Colon (tissue), 2 donors: Measurements from ENCODE around the gene COQ4.

ENCODE experiments used
- FAIRE-seq: peaks from 2 replicates; lab custom pipeline; 2012; peaks lifted over from hg19 to GRCh38; lab: Jason Lieb, UNC
- donor health status: control.
- donor health status: control.

COQ4 gene

GRCh38 chr9:128340691-128341434 lies 18.2 kb downstream of the COQ4 start:
- FAIRE-seq = no peak

GRCh38 chr9:128341435-128341849 lies 18.8 kb downstream of the COQ4 start:
- no peak for FAIRE-seq

GRCh38 chr9:128342971-128343680 lies 20.5 kb downstream of the COQ4 start:
- FAIRE-seq = no peak

- no peak for FAIRE-seq
Observed at GRCh38 chr9:128343855-128344254, 21.2 kb downstream of the COQ4 start.

GRCh38 chr9:128344931-128345605 lies 22.4 kb downstream of the COQ4 start:
- FAIRE-seq = no peak

GRCh38 chr9:128349125-128349524 lies 26.5 kb downstream of the COQ4 start:
- FAIRE-seq = no peak

DNA sequence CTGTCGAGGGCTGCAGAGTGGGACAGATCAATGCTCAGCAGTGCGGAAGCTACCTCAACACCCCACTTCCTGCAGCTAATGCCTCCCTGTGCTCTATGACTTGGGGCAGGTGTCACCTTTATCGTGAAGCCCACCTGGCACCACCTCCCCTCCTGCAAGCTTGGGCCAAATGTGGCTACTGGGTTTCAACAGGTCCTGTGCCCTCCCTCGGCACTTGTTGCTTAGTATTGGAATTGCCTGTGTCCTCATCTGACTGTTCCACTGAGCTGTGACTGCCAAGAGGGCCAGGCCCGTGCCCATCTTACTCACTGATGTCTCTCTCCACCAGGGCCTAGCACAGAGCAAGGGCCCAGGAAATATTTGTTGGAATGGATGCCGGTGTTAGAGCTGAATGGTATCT lies 27.1 kb downstream of the COQ4 start:
- no peak for FAIRE-seq

DNA sequence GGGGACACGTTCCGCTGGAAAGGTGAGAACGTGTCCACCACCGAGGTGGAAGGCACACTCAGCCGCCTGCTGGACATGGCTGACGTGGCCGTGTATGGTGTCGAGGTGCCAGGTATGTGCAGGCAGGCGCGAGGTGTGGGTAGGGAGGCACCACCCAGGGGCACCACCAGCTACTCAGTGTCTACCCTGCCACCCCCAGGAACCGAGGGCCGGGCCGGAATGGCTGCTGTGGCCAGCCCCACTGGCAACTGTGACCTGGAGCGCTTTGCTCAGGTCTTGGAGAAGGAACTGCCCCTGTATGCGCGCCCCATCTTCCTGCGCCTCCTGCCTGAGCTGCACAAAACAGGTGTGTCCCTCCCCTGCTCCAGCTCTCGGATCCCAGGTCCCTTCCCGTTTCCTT lies 32.8 kb downstream of the COQ4 start:
- FAIRE-seq = no peak

GRCh38 chr9:128358090-128358489 lies 35.5 kb downstream of the COQ4 start:
- FAIRE-seq = no peak

GRCh38 chr9:128358861-128359260 lies 36.2 kb downstream of the COQ4 start:
- no peak for FAIRE-seq

GRCh38 chr9:128360826-128361225 lies 38.2 kb downstream of the COQ4 start:
- no peak for FAIRE-seq

- FAIRE-seq = no peak
Observed at GRCh38 chr9:128361296-128361985, 38.8 kb downstream of the COQ4 start.

DNA sequence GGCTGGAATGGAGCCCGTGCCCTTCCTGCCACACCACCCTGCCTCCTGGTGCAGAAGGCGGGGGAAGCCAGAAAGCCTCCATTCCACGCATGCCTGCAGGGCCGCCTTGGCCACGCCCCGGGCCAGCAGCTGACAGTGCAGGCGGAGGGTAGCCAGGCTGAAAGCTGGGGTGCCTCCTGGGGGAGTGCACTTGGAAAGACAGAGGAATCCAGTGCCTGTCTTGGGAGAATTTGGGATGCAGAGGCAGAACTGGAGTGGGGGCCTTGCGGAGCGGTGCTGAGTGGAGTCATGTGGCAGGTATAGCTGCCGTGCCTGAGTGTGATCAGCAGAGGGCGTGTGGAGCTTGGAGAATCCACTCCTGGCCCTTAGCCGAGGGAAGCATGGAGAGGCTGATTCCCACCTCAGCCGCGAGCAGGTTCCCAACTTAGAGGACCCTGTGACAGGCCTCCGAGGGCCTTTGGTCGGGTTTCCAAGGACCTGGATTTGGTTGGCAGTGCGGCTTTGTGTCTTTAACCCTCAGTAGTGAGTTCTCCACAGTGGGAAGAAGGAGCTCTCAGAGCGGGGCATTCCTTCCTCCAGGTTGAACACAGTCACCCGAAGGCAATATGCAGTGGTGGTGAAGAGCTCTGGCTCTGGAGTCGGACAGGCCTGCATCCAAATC lies 39.5 kb downstream of the COQ4 start:
- no peak for FAIRE-seq

- FAIRE-seq = no peak
Observed at GRCh38 chr9:128362774-128363173, 40.1 kb downstream of the COQ4 start.

- FAIRE-seq = no peak
Observed at GRCh38 chr9:128365525-128365924, 42.9 kb downstream of the COQ4 start.

DNA sequence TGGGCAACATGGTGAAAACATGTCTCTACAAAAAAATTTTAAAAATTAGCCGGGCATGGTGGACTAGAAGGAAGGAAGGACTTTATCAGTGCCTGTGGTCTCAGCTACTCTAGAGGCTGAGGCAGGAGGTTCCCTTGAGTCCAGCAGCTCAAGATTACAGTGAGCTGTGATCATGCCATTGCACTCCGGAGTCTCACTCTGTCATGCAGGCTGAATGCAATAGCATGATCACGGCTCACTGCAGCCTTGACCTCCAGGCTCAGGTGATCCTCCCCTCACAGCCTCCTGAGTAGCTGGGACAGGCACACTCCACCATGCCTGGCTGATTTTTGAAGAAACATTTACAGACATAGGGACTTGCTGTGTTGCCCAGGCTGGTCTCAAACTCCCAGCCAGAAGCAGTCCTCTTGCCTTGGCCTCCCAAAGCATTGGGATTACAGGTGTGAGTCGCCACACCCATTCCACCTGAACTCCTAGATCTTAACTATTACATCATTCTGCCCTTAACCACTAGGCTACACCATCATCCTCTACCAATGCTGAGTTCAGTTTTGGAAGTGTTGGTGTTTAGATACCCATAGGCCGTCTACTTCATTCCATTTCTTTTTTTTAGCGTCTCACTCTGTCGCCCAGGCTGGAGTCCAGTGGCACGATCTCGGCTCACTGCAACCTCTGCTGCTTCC lies 46.5 kb downstream of the COQ4 start:
- no peak for FAIRE-seq

- FAIRE-seq = no peak
Observed at GRCh38 chr9:128370367-128370751, 47.7 kb downstream of the COQ4 start.

- no peak for FAIRE-seq
Observed at GRCh38 chr9:128370752-128371629, 48.4 kb downstream of the COQ4 start, which contains the start of gene URM1. Gene URM1 (plus strand): TSS chr9:128371374. CDS start chr9:128371381, 7 bp downstream.

GRCh38 chr9:128371630-128372117 lies 49.0 kb downstream of the COQ4 start:
- no peak for FAIRE-seq

DNA sequence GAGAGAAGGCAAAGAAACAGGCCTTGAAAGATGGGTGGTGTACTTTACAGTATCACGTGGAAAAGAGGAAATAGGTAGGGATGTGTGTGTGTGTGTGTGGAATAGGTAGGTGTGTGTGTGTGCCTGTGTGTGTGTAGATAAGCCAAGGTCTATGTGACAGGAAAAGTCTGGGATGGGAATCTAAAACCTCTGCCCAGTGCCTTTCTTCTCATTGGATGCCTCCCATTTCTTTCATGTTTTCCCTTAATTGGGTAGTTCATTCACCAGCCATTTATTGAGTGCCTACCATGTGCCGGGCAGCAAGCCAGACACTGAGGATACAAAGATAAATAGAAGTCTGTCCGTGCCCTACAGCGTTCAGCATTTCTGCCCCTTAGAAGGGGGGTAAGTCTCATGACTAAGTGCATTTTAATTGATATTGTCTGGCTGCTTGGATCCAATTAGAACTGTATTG lies 49.6 kb downstream of the COQ4 start:
- FAIRE-seq = no peak
